Erythroblast (primary cell): ENCODE measurements around the gene SPATA4.
"Not testable (repeated sequence)": the region's sequence is repeated elsewhere in the genome, so short reads cannot be mapped to it uniquely, and the experiment has no call there.

Source experiments
- DNase-seq, 2 experiments: peaks; one replicate each; lab custom pipeline; 2025; lab: John Stamatoyannopoulos, UW
- GATA1 ChIP-seq: IDR thresholded peaks from 2 replicates; pipeline ENCODE4 v1.6.1; 2011; ENCODE audit warnings: low read depth, mild to moderate bottlenecking, control low read depth, low read length, moderate library complexity
- POLR2A ChIP-seq: IDR thresholded peaks from 2 replicates; pipeline ENCODE4 v1.6.1; 2011; ENCODE audit warnings: mild to moderate bottlenecking, low read length

SPATA4 gene

DNA sequence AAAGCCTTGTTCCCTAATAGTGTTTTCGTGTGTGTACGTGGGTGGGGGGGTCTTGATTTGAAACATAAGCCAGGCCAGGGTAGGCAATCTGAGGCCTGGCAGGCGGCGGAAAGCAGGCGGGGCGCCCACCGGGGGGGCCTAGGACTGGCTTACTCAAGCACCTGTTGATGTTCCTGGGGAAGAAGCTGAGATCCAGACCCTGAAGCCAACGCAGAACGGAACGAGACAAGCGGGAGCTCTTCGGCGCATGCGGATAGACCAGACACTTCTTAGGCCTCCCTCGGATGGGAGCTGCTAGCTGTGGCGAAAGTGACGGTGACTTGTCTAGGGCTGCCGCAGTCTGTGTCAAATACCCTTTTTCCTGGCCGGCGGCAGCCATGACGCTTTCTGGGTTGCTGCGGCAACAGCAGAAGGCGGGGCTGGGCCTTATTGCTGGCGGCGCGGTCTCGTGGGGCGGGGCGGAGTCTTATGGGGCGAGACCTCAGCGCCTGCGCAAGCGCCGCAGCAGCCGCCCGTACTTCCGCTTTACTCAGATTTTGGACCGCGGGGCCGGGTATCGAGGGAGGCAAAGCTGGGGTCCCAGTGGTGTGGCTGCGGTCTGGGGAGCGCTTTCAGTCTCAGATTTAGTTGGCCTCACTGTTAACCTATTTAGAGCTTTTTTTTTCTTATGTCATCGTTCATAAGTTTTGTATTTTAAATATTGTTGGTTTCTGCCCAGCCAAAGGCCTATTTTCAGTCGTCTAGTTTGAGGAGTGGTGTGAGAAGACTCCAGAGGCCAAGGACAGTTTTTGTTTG is at the start of gene SPATA4:
Gene SPATA4, minus strand, starts transcription at position 402 of the 795 bp plus-strand sequence. Its CDS starts 23 bp downstream, at position 379.
- DNase-seq = peak; percentile 92 to 94
- TF ChIP-seq GATA1 (no peak), POLR2A (peak; percentile 54)

DNA sequence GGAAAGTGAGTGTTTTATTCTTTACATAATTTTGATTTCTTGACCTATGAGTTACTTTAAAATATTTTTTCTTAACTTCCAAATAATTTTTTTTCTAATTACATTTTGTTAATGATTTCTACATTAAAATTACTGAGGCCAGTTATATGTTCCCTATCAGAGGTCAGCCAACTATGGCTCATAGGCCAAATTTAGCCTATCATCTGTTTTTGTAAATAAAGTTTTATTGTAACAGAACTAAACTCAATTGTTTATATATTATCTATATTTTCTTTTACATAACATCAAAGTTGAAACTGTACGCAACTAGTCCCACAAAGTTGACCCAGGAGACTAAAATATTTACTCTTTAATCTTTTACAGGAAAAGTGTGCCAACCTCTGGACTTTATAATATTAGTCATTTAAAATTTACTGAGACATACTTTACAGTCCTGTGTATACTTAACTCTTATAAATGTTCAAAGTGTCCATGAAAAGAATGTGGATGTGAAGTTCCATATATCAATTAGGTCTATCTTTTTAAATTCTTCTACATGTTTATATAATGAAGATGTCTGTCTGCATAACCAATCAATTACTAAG is 47.5 kb upstream of the SPATA4 start:
- DNase-seq = no peak
- TF ChIP-seq GATA1 (no peak), POLR2A (no peak)

DNA sequence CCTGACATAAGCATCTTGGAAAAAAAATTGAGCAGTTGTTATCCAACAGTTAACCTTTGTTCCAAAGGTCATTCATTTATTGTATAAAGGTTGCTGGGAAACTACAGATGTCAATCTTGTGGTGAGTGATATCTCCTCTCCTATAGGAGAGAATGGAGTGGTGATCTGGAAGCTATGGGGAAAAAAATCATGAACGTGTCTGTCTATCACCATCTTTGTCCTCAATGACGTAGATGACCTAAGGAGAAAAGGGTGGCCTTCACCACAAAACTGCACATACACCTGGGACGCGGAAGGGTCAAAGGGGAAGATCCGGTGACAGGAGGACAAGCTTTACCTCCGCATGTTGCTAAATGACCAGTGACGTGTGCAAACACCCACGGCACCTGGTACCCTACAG is 46.3 kb upstream of the SPATA4 start:
- DNase-seq = no peak
- TF ChIP-seq POLR2A (no peak), GATA1 (no peak)

- TF ChIP-seq GATA1 (no peak), POLR2A (no peak)
- no peak for DNase-seq
Measured at GRCh38 chr4:176238826-176239225, 43.4 kb upstream of the SPATA4 start.

GRCh38 chr4:176238157-176238610 is 42.8 kb upstream of the SPATA4 start:
- TF ChIP-seq POLR2A (no peak), GATA1 (no peak)
- DNase-seq = no peak

- TF ChIP-seq GATA1 (no peak), POLR2A (no peak)
- DNase-seq = no peak
Measured at GRCh38 chr4:176236946-176237345, 41.6 kb upstream of the SPATA4 start.

- TF ChIP-seq POLR2A = no peak
- TF ChIP-seq GATA1 = no peak
Measured at GRCh38 chr4:176230836-176231235, 35.5 kb upstream of the SPATA4 start.

DNA sequence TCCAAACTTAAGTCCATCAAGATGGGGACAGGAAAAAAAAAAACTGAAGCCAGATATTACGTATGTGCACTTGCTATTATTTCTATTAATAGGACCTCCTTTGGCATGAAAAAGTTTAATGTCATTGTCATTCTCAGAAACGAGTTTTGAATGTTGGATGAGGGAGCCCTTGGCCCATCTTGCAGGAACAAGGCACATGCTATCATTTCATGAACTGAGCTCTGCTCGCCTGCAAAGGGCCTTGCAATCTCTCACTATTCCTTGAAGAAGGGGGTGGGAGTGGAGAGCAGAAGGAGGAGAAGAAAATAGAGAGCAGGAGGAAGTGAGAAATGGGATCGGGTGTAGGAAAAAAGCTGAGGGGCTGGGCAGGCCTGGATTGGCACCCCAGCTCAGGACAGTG is 34.3 kb upstream of the SPATA4 start:
- no peak for TF ChIP-seq POLR2A
- TF ChIP-seq GATA1 = no peak
- DNase-seq = no peak

More at GRCh38 chr4:176230836-176231235, 35.5 kb upstream of the SPATA4 start:
- no peak for DNase-seq

DNA sequence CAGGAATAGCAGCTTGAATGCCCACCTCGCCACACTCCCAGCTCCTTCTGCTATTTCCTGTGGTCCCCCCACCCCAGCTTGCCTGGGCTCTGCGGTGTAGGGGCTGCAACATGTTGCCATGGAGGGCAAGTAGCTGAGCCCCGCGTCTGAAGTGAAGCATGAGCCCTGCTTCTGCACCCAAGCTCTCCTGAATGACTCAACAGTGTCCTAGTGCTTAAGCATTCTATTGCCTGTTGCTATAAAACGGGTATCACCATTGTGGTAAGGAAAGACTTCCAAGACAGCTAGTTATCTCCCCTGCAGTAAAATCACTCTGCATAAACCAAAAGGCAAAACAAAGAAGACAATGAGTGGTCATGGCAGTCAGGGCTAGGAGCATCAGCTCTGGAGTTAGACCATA is 31.4 kb upstream of the SPATA4 start:
- no peak for DNase-seq

GRCh38 chr4:176223561-176223960 is 28.2 kb upstream of the SPATA4 start:
- TF ChIP-seq GATA1 (no peak), POLR2A (no peak)
- DNase-seq = no peak

More for the DNA sequence above, 31.4 kb upstream of the SPATA4 start:
- TF ChIP-seq POLR2A = no peak
- no peak for TF ChIP-seq GATA1

DNA sequence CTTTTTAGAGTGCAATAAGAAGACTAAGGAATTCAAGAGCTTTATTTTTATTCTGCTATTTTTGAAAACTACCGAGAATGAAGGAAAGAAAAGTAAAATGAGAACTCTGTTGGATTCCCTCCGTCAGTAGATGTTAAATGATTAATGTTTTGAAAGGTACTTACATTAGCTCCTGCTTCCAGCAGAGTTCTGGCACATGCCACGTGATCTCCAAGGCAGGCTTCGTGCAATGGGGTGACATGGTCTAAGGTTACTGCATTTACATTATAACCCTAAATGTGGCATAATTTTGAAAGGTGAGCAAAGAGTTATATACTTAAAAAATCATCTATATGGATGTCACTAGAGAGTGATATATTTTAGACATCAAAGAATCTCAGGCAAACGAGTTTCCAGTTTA is 26.8 kb upstream of the SPATA4 start:
- no peak for DNase-seq
- TF ChIP-seq POLR2A (no peak), GATA1 (no peak)

GRCh38 chr4:176217510-176217909 is 22.1 kb upstream of the SPATA4 start:
- DNase-seq = no peak
- no peak for TF ChIP-seq POLR2A
- TF ChIP-seq GATA1 = no peak

DNA sequence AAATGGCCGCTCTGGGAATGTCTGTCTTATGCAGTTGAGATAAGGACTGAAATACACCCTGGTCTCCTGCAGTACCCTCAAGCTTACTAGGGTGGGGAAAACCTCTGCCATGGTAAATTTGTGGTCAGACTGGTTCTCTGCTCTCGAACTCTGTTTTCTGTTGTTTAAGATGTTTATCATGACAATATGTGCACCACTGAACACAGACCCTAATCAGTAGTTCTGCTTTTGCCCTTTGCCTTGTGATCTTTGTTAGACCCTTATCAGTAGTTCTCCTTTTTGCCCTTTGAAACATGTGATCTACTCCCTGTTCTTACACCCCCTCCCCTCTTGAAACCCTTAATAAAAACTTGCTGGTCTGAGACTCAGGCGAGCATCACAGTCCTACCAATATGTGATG is 17.0 kb upstream of the SPATA4 start:
- not testable (repeated sequence) for DNase-seq

DNA sequence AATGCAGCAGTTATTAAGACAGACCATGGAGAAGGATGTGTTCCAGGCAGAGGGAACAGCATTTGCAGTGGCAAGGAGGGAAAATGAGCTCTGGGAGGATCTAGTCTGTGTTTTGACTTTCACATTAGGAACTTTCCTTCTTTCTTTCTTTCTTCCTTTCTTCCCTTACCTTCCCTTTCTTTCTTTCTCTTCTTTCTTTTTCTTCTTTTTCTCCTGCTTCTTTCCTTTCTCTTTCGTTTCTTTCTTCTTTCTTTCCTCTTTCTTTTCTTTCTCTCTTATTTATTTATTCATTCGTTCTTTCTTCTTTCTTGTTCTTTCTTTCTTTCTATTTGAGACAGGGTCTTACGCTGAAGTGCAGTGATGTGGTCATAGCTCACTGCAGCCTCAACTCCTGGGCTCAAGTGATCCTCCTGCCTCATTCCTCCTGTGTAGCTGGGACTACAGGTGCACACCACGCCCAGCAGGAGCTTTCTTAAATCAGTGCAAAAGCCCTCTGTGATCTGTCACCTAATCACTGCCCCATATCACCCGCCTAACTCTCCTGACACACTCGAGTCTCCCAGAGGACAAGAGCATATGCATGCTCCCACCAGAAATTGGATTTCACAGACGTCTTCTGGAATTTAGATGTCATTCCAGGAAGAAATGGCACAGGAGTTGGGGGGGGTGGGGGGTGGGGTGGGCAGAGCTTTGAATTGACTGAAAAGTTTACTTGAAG is 15.4 kb upstream of the SPATA4 start:
- no peak for TF ChIP-seq GATA1
- TF ChIP-seq POLR2A = no peak

More for the DNA sequence above, 15.4 kb upstream of the SPATA4 start:
- no peak for DNase-seq
